Lower leg skin (tissue), 4 donors: ENCODE data around the gene NANOS3. TPM values are rescaled to one million over a fixed set of nuclear protein-coding genes. Genes with fewer than 3 reads are reported as not detected.

Experiments
- DNase-seq, 2 donors: peaks; one replicate each; pipeline ENCODE4 v3.0.0-alpha.2; 2019; ENCODE audit warnings: low spot score in 2 of 2
- H3K4me3 ChIP-seq: fragments of 200-600 bp; sonication (generic); 2 replicates; pipeline ENCODE4 v1.5.1; 2017; ENCODE audit warnings: mild to moderate bottlenecking, low read depth; ENCODE audit not compliant: poor library complexity, severe bottlenecking
- POLR2A ChIP-seq, 2 donors: fragments of 450-650 bp; IDR thresholded peaks; one replicate each; pipeline ENCODE4 v1.6.1; 2016 to 2017; ENCODE audit warnings: antibody characterized with exemption in 2 of 2, mild to moderate bottlenecking in 1 of 2, moderate library complexity in 1 of 2
- WGBS, 2 donors: methylation state at CpG; one replicate each; pipeline ENCODE4 v1.1.5; 2018; 5-methylcytosine and 5-hydroxymethylcytosine counted together
- intact Hi-C: fragments of 100-400 bp; cut with DNase I; formaldehyde crosslinking; loops from one replicate; pipeline ENCODE4 v1.15.0; 2023; ENCODE audit warnings: low total_unique reads
- total RNA-seq, 4 donors: library from RNA; depleted of rRNA; stranded (reverse); fragments of >200 nt; gene quantifications; one replicate each; pipeline ENCODE4 v1.1.0, GENCODE V29; 2016
- TF ChIP-seq, protein P1 (sequence below), 3 donors: fragments of 450-650 bp; IDR thresholded peaks; one replicate each; pipeline ENCODE4 v1.5.1; 2016; ENCODE audit warnings: antibody characterized with exemption in 3 of 3, mild to moderate bottlenecking in 3 of 3, moderate library complexity in 2 of 3

The NANOS3 gene
- total RNA-seq, 4 donors from 2014 or later: not detected

DNA sequence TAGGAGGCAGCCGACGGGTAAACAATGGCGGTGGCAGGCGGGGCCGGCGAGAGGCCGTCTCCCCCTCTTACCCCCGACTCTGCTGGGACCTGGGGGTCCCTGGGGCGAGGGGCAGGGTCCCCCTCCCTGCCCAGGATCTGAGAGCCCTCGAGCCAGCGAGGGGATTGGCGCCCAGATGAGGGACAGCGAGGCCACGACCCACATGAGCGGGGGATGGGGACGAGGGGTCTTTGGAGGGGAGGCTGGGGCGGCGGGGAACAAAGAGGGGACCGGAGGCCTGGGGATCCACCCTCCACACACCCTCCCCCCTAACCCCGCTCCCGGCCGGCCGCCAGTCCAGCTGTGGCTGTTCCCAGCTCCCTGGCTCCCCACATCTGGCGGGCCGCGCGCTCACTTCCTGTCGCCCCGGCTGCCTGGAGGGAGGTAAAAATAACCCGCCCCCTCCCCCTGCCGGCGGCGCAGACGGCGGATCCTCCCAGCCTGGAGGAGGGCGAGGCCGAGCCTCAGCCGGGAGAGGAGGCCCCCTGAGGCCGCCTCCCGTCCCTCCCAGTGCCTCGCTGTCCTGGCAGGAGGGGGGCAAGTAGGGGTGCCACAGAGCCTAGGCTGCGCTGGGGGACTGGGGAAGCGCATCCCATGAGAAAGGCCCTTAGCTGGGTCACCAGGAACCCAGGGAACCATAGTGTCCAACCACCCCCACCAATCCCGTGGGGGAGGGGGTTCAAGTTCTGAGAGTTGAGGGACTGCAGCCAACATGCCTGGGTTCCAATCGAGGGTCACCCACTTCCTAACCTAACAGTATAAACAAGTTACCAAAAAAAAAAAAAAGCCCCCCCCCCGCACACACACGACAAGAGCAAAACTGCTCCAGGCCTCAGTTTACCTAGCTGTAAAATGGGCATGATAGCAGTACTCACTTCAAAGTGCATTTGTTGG, 29.3 kb upstream of the NANOS3 start:
- WGBS, 2 donors: 5 to 6% methylated on average over 20 to 26 of the region's 47 CpGs
- intact Hi-C loops: no loop called here
- H3K4me3 ChIP-seq: peak overlapping the region; percentile 31
- DNase-seq: peak; percentile 90 to 99
- TF ChIP-seq POLR2A (IDR thresholded peaks at IDR 0.05): peak in 1 of 2 donors; percentile 87
- TF ChIP-seq, protein P1, sequence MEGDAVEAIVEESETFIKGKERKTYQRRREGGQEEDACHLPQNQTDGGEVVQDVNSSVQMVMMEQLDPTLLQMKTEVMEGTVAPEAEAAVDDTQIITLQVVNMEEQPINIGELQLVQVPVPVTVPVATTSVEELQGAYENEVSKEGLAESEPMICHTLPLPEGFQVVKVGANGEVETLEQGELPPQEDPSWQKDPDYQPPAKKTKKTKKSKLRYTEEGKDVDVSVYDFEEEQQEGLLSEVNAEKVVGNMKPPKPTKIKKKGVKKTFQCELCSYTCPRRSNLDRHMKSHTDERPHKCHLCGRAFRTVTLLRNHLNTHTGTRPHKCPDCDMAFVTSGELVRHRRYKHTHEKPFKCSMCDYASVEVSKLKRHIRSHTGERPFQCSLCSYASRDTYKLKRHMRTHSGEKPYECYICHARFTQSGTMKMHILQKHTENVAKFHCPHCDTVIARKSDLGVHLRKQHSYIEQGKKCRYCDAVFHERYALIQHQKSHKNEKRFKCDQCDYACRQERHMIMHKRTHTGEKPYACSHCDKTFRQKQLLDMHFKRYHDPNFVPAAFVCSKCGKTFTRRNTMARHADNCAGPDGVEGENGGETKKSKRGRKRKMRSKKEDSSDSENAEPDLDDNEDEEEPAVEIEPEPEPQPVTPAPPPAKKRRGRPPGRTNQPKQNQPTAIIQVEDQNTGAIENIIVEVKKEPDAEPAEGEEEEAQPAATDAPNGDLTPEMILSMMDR (IDR thresholded peaks at IDR 0.05): no peak

GRCh38 chr19:13848340-13848677, 28.6 kb upstream of the NANOS3 start:
- WGBS, 2 donors: 70 to 72% methylated on average over 4 of the region's 4 CpGs
- no peak overlapping the region for H3K4me3 ChIP-seq
- intact Hi-C loops: no loop called here
- no peak for DNase-seq
- TF ChIP-seq POLR2A (IDR thresholded peaks at IDR 0.05): no peak
- TF ChIP-seq, protein P1 (IDR thresholded peaks at IDR 0.05): no peak

GRCh38 chr19:13848798-13849676, 27.9 kb upstream of the NANOS3 start:
- 54% methylated on average over 16 of the region's 16 CpGs for WGBS, 2 donors
- no peak overlapping the region for H3K4me3 ChIP-seq
- TF ChIP-seq POLR2A (IDR thresholded peaks at IDR 0.05): no peak
- TF ChIP-seq, protein P1 (IDR thresholded peaks at IDR 0.05): no peak
- DNase-seq: no peak
- intact Hi-C loops: no loop called here

- TF ChIP-seq, protein P1 (IDR thresholded peaks at IDR 0.05): no peak
- no peak for TF ChIP-seq POLR2A (IDR thresholded peaks at IDR 0.05)
- peak; percentile 73 to 97 for DNase-seq
- 17 to 39% methylated on average over 21 to 57 of the region's 66 CpGs for WGBS, 2 donors
- intact Hi-C loops: loop anchor here (10.0 kb wide), 1 partner anchor 695 kb away; the partner anchor contains the start of genes IER2 and STX10
- no peak overlapping the region for H3K4me3 ChIP-seq
These were observed 26.7 kb upstream of the NANOS3 start for GRCh38 chr19:13849991-13850909.
